Nephron (organoid): ENCODE measurements around the gene CXCL8.

Source experiments
- H3K27ac Mint-ChIP-seq, 3 experiments: 2 replicates each; pipeline ENCODE4 v1.8.0; 2020; ENCODE audit warnings: mixed read lengths in 3 of 3, mild to moderate bottlenecking in 2 of 3, moderate library complexity in 1 of 3
- H3K27me3 Mint-ChIP-seq: 2 replicates; pipeline ENCODE4 v1.8.0; 2021; ENCODE audit warnings: low read depth, mild to moderate bottlenecking, moderate library complexity, mixed read lengths
- H3K36me3 Mint-ChIP-seq: 2 replicates; pipeline ENCODE4 v1.8.0; 2020; ENCODE audit warnings: low read depth, mixed read lengths
- H3K4me1 Mint-ChIP-seq: 2 replicates; pipeline ENCODE4 v1.8.0; 2020; ENCODE audit warnings: mixed read lengths
- H3K4me3 Mint-ChIP-seq, 3 experiments: 2 replicates each; pipeline ENCODE4 v1.8.0; 2020; ENCODE audit warnings: mild to moderate bottlenecking in 3 of 3, mixed read lengths in 3 of 3, moderate library complexity in 2 of 3
- H3K9me3 Mint-ChIP-seq: 2 replicates; pipeline ENCODE4 v1.8.0; 2020; ENCODE audit warnings: mixed read lengths
- CTCF ChIP-seq, 3 experiments: fragments of 200-600 bp; sonication (generic); IDR thresholded peaks; one replicate each; pipeline ENCODE4 v1.5.0; 2021; ENCODE audit warnings: antibody characterized with exemption in 3 of 3; ENCODE audit not compliant: unreplicated experiment in 3 of 3

CXCL8 gene

DNA sequence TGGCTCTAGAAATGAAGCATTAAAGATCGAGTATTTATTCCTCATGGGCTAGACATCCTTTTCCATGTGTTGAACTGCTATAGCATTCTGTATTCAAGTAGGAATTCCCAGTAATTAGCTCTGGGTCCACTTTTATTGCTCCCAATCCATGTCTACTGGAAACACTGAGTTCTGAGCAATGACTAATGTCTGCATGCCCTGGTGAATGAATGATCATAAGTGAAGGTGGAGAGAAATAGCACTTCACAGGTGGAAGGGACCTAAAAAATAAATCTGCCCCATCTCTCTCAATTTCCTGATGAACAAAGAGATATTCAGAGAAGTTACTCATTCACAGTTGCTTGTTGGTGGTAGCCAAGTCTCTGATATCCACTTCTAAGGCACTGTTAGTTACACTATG lies 34.6 kb upstream of the CXCL8 start:
- Mint-ChIP-seq H3K27me3 (no peaks in the 10 kb centered on the region), H3K4me1 (no peaks in the 10 kb centered on the region)

DNA sequence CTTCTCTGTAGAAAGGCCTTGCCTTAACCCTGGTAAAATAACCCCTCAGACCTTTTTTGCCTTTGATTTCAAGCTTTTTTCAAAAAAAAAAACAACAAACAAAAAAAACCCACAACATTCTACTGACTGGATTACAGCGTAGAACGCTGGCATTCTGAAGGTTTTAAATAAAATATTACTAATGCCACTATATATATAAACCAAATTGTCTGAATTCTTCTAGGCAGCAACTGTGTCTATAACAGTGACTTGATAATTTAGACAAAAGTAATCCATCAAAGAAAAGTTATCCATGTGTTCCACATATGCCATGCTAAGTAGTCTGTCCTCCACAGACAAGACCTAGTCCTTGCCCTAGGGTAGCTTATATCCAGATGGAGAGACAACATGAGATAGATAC lies 33.6 kb upstream of the CXCL8 start:
- no peaks in the 10 kb centered on the region for H3K4me1 Mint-ChIP-seq
- H3K27me3 Mint-ChIP-seq: no peaks in the 10 kb centered on the region
- H3K4me3 Mint-ChIP-seq: no peak overlapping the region
- H3K9me3 Mint-ChIP-seq: no peaks in the 10 kb centered on the region
- H3K36me3 Mint-ChIP-seq: no peaks in the 10 kb centered on the region
- TF ChIP-seq CTCF (IDR thresholded peaks at IDR 0.05; ENCODE audit: unreplicated experiment in 3 of 3): no peak
- no peak overlapping the region for H3K27ac Mint-ChIP-seq

More for the DNA sequence above, 34.6 kb upstream of the CXCL8 start:
- TF ChIP-seq CTCF (IDR thresholded peaks at IDR 0.05; ENCODE audit: unreplicated experiment in 3 of 3): no peak
- Mint-ChIP-seq H3K36me3 (no peaks in the 10 kb centered on the region), H3K4me3 (no peak overlapping the region), H3K27ac (no peak overlapping the region), H3K9me3 (no peaks in the 10 kb centered on the region)

- H3K27me3 Mint-ChIP-seq: no peaks in the 10 kb centered on the region
- H3K4me1 Mint-ChIP-seq: no peaks in the 10 kb centered on the region
- no peak overlapping the region for H3K4me3 Mint-ChIP-seq
- H3K27ac Mint-ChIP-seq: no peak overlapping the region
- no peak for TF ChIP-seq CTCF (IDR thresholded peaks at IDR 0.05; ENCODE audit: unreplicated experiment in 3 of 3)
- no peaks in the 10 kb centered on the region for H3K36me3 Mint-ChIP-seq
- no peaks in the 10 kb centered on the region for H3K9me3 Mint-ChIP-seq
These were observed 33.0 kb upstream of the CXCL8 start for GRCh38 chr4:73707269-73707875.

GRCh38 chr4:73707918-73708577 lies 32.3 kb upstream of the CXCL8 start:
- TF ChIP-seq CTCF (IDR thresholded peaks at IDR 0.05; ENCODE audit: unreplicated experiment in 3 of 3): no peak
- Mint-ChIP-seq H3K27ac (no peak overlapping the region), H3K9me3 (no peaks in the 10 kb centered on the region), H3K4me1 (no peaks in the 10 kb centered on the region), H3K4me3 (no peak overlapping the region), H3K36me3 (no peaks in the 10 kb centered on the region), H3K27me3 (no peaks in the 10 kb centered on the region)

GRCh38 chr4:73709451-73710033 lies 30.8 kb upstream of the CXCL8 start:
- Mint-ChIP-seq H3K4me1 (no peaks in the 10 kb centered on the region), H3K36me3 (no peaks in the 10 kb centered on the region)
- no peak for TF ChIP-seq CTCF (IDR thresholded peaks at IDR 0.05; ENCODE audit: unreplicated experiment in 3 of 3)

GRCh38 chr4:73710094-73710493 lies 30.3 kb upstream of the CXCL8 start:
- no peaks in the 10 kb centered on the region for H3K36me3 Mint-ChIP-seq
- no peaks in the 10 kb centered on the region for H3K4me1 Mint-ChIP-seq
- H3K4me3 Mint-ChIP-seq: no peak overlapping the region
- no peak overlapping the region for H3K27ac Mint-ChIP-seq
- H3K27me3 Mint-ChIP-seq: no peaks in the 10 kb centered on the region
- TF ChIP-seq CTCF (IDR thresholded peaks at IDR 0.05; ENCODE audit: unreplicated experiment in 3 of 3): no peak
- no peaks in the 10 kb centered on the region for H3K9me3 Mint-ChIP-seq

More at GRCh38 chr4:73709451-73710033, 30.8 kb upstream of the CXCL8 start:
- Mint-ChIP-seq H3K4me3 (no peak overlapping the region), H3K9me3 (no peaks in the 10 kb centered on the region), H3K27ac (no peak overlapping the region), H3K27me3 (no peaks in the 10 kb centered on the region)
